HG03135 (cell line): ENCODE data around the gene SPRR3.
"Not testable (repeated sequence)": the region's sequence is repeated elsewhere in the genome, so short reads cannot be mapped to it uniquely, and the experiment has no call there.

ENCODE experiments used
- ATAC-seq: cut with Tn5 transposase; IDR thresholded peaks from one replicate; pipeline ENCODE4 v1.9.1; 2021; ENCODE audit warnings: mild to moderate bottlenecking, moderate library complexity; ENCODE audit not compliant: unreplicated experiment

Gene SPRR3

DNA sequence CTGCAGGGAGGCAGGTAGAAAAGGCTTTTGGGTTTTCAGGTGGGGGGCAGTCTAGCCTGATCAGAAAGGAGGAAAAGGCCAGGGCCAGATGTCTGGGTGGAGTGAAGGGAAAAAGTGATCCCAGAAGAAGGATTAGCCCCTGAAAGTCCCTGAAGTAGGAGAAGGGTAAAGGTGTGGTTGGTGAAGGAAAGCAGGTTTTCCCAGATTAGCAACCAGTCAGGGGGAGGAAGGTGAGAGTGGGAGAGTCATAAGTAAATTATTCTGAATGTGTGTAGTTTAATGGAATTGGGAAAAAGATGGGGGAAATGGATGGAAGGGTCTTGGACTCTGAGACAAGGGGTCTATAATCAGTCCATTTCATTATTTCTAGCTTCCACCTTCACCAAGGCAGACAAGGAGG lies 18.3 kb upstream of the SPRR3 start:
- ATAC-seq, result no peak

DNA sequence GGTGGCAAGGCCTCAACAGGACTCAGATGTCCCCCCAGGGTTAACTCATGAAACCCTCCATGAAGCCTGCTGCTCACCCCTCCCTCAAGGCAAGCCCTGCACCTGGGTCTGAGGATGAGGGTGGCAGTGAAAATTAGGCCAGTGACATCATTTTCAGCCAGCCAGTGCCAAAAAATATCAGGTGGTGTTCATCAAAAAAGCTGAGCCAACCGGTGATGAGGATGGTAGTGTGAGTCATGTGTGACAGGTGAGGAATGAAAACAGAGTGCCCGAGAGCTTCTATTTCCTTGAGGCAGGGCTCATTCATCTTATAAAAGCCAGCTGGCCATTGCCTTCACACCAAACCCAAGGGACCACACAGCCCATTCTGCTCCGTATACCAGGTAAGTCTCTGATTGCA lies 17.8 kb upstream of the SPRR3 start, which contains the start of gene SPRR1A:
SPRR1A (plus strand) TSS at position 339 of the 400 bp plus-strand sequence. CDS start 1,150 bp downstream, outside the sequence.
- ATAC-seq, result no peak

DNA sequence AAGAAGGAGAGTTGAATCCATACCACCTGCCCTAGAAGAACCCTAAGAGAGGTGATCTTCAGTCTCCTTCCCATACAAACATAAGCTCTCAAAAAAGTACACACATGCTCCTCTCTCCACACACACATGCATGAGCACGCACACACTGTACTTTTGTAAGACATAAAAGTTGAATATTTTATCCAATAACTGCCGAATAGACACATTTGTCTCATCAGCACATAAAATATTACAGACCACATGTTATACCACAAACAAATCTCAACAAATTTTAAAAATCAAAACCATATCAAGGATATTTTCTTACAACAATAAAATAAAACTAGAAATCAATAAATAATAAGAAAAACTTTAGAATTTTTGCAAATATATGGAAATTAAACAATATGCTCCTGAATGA lies 15.0 kb upstream of the SPRR3 start:
- no peak for ATAC-seq

DNA sequence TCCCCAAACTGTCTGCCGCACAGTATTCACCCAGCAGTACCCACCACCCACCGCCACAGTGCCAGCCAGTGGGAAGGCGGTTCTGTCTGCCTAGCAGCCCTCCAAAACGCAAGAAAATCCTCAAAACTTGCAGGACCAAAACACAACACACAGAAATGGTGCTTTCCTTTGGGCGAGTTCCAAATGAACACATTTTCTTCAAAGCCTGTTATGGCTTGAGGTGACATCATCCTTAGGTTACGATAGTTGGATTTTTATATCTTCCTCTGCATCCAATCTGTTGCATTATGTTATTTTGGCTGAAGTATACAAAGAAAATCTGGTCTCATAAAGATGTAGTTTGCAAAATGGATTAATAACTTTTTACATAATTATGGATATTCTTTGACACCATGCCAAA lies 8.4 kb upstream of the SPRR3 start:
- ATAC-seq, result no peak

DNA sequence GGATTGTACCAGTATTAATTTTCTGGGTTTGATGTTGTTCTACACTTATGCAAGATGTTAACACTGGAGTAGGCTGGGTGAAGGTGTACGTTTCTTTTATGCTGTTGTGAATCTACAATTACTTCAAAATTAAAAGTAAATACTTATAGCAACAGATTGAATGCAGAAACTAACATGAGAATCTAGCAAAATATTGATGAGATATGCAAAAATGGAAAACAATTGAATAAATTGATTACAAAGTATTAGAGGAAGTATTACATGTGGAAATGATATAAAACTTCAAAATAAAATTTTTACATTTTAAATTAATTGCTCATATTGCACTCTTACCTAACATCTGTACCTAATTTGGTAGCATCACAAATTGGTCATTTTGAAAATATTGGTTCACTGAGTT lies 5.7 kb upstream of the SPRR3 start:
- no peak for ATAC-seq

DNA sequence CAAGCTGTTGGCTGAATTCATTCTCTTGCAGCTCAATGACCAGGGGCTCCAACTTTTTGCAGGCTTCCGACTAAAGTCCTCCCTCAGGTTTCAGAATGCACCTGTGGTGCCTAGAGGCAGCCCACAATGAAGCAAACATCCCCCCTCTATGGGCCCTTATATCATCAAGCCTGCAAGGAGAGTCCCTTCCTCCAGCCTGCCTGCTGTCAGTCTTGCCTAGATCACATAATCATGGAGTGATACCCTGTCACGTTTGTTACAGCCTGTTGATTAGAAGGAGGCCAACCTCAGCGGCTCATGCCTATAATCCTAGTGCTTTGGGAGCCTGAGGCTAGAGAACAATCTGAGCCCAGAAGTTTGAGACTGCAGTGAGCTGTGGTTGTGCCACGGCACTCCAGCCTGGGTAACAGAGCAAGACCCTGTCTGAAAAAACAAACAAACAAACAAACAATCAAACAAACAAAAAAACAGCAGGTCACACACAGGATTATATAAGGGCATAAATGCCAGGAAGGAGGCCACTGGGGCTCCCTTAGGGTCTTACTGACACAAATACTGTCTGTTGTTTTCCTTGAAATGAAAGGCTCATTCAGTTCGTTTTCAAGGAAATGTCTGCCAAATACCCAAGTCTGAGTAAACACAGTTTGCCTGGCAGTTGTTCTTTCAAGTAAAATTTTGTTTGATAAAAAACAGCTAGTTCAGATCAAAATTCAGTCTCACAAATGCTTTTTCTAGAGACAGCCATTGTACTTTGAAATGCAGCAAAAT lies 4.7 kb upstream of the SPRR3 start:
- no peak for ATAC-seq

DNA sequence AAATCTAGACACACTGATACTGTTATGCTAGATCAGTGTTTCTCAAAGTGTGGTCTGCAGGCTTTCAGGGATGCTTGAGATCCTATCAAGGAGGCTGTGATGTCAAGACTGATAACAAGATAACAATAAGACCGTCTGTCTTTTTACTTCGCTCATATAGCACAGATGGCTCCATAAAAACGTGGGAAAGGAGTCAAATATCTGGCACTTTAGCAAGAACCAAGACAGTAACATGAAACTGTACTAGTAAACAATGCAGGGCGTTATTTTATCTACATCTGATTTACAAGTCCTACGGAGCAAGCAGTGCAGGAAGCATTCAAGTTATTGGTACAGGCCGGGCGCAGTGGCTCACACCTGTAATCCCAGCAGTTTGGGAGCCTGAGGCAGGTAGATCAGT lies 3.6 kb upstream of the SPRR3 start:
- ATAC-seq, result no peak

DNA sequence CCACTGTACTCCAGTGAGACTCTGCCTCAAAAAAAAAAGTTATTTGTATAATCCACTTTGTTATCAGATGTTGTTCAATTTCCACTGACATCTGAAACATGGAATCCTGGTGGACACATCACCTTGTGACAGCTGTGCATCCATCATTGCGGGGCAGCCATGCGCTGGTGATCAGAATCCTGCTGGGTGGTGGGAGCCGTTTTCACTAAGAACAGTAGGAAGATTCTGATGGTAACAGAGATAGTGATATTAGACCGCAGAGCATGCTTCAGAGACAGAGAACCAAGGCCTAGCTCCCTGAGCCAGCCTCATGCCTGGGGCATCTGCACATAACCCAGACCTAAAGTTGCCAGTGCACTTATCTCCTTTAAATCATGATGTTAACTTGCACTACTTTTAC lies 3.1 kb upstream of the SPRR3 start:
- ATAC-seq, result no peak

DNA sequence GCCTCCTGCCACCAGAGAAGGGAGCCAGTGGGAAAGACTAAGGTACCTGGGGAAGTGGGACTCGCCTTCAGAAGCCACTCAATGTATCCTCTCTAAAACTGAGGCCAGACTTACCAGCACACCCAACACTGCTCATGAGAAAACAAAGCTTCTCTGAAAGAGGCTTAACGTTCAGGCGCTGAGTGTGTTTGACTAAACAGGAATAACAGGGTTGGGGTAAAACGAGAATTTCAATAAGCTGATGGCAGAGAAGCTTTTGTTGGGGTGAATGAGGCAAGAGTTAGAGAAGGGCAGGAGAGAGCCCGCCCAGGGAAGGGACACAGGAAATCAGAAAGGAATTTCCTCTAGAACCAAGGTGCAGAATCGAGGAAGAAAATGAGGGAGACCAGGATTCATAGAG lies 1.7 kb upstream of the SPRR3 start:
- no peak for ATAC-seq

DNA sequence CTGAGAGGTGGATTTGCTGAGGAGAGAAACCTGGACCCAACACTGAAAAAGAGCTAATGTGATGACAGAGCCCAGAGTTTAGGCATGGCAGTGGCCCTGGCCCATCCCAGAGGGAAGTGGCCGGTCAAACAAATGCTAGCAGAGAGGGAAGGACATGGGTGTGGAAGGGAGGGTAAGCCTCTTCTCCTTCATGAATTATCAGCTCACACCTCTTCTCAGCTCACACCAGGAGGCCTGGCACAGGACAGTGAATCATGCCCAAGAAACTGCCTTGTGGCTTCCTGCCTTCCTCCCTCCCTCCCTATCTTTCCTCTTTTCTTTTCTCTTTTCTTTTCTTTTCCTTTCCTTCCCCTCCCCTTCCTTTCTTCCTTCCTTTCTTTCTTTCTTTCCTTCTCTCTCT lies 1.3 kb upstream of the SPRR3 start:
- ATAC-seq, result no peak

DNA sequence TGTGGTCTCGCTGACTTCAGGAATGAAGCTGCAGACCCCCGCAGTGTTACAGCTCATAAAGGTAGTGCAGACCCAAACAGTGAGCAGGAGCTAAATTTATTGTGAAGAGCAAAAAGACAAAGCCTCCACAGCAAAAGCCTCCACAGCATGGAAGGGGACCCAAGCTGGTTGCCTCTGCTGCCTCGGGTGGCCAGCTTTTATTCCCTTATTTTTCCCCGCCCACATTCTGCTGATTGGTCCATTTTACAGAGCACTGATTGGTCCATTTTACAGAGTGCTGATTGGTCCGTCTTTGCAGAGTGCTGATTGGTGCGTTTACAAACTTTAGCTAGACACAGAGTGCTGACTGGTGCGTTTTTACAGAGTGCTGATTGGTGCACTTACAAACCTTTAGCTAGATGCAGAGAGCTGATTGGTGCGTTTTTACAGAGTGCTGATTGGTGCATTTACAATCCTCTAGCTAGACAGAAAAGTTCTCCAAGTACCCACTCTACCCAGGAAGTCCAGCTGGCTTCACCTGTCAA lies 9.7 kb downstream of the SPRR3 start:
- not testable (repeated sequence) for ATAC-seq

DNA sequence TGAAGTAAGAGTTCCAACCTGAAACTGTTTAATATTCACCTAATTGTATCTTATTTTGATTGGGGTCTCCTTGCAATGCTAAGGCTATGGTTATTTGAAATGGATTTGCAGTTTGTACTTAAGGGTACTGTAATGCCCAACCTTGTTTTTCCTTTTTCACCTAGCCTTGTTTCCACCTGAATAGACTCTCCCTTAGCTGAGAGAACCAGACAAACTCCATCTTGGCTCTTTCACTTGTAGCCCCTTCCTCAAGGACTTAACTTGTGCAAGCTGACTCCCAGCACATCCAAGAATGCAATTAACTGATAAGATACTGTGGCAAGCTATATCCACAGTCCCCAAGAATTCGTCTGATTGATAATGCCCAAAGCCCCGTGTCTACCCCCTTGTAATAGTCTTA lies 20.3 kb downstream of the SPRR3 start:
- ATAC-seq, result not testable (repeated sequence)

DNA sequence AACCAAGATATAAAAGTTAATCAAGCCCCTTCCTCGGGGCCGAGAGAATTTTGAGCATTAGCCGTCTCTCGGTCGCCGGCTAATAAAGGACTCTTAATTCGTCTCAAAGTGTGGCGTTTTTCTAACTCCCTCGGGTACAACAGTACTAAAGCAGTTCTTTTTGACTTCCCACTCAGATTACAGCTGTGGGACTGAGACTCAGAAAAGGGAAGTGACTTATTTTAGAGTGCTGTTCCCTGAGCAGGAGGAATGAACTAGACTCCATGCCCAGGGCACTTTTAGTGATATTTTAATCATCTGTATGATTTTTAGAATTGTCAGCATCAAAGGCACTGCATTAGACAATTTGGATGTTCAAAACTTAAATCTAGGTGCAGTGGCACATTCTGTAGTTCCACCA lies 20.8 kb downstream of the SPRR3 start:
- not testable (repeated sequence) for ATAC-seq

DNA sequence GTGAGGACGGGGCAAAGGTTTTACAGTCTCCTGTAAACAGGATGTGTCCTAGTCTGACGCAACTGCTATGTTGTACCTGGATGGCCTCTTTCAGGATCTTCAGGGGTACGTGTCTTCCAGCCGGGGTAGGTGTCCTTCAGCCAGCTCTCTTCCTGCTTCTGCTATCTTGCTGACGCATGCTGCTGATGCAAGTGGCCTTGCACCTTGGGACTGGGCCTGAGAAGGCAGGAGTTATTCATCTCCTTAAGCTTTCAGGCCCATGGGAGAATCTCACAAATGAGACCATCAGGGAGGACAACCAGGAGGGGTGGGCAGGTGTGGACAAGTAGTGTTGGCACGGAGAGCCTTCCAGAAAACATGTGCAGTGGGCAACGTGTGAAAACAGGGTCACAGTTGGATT lies 21.6 kb downstream of the SPRR3 start:
- no peak for ATAC-seq

DNA sequence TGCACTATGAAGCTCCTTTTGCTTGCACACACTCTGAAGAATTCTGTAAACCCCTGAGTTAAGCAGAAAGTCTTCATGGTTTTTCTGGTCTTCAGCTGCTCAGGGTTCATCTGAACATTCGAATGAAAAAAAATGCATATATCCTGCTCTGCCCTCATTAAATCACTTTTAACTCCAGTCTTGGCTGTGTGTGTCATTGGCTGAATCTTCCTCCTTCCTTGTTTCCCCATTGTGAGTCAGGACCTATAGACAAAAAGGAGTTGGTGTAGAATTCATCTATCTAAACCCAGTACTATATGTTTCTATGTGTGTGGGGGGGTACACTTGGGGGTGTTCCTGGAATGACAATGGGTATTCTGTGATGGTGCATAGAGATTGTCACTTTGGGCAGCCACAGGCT lies 22.9 kb downstream of the SPRR3 start:
- ATAC-seq, result no peak

DNA sequence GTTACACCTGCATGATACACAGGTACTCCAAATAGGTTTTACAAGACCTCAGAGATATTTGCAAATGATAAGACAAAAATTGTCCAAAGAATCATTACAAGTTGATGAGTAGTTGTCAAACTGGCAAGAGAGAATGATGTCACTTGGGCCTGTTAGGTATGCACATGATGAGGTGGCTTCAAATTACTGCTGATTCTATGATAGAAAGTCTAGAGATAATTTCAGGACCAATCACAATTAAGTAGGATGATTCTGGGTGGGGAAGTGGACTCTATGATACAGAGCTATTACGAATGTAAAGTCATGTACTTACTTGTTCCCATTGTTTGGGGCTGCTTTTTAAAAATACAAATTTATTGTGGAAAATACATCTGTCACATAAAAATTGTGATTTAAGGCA lies 24.2 kb downstream of the SPRR3 start:
- no peak for ATAC-seq

DNA sequence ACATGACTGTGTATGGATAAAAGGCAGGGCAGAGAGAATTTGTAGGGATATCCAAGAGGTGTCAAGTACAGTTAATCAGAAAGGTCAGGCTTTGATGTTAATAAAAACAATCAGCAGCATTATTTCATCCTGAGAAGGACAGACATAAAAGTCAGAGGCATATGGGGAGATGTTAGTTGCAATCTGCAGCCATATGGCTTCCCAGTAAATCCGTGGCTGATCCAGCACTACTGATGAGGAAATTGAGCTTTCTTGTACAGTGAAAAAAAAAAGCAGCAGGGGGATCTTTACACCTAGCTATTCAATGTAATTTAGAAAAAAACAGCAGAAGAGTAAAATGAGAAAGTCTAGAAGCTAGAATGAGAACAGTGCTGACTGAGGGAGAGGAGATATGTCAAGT lies 27.2 kb downstream of the SPRR3 start:
- no peak for ATAC-seq

DNA sequence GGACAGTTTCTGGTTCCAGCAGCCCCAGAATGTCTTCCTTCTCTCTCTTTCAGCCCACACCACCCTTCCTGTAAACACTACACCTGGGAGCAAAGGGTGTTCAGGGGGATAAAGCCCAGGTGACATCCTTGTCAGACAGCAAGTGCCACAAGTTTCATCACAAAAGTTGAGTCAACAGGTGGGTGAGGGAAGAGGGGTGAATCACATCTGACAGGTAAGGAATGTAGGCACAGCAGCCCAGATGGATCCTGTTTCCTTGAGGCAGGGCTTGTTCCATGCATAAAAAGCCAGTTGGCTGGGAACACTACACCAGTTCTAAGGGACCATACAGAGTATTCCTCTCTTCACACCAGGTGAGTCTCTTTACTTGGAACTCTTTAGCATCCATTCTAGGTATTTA lies 29.3 kb downstream of the SPRR3 start, which contains the start of gene SPRR1B:
SPRR1B (plus strand) TSS at position 309 of the 400 bp plus-strand sequence. CDS start 1,143 bp downstream, outside the sequence.
- ATAC-seq, result no peak

DNA sequence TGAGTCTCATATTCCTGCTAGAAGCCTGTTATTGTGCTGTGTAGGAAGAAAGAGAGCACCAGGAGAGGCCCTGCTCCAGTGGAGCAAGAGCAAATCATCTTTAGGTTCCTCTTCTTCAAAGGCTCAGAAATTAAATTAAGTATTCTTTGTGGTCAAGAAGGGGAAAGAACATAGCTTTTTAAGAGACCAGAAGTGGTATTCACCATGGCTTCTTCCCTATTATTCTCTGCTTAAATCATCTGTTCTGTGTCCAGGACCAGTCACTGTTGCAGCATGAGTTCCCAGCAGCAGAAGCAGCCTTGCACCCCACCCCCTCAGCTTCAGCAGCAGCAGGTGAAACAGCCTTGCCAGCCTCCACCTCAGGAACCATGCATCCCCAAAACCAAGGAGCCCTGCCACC lies 30.5 kb downstream of the SPRR3 start:
- ATAC-seq, result no peak

DNA sequence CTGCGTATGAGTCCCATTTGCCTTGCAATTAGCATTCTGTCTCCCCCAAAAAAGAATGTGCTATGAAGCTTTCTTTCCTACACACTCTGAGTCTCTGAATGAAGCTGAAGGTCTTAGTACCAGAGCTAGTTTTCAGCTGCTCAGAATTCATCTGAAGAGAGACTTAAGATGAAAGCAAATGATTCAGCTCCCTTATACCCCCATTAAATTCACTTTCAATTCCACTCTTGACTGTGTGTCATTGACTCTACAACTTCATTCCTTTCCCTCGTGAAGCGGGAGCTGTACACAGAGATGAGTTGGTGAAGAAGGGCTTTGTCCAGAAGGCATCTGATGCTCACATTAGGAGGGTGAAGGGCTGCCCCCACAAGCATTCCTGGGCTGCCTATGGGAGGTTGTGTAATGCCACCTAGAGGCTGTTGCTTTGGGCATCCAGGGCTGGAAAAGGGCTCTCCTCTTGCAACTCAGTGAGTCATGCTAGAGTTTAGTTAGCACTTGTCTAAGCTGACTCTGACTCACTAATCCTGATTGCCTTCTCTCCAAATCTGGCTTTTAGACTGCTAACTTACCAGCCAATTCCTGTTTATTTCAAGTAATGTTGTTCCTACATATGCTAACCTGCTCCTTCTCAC lies 31.2 kb downstream of the SPRR3 start:
- ATAC-seq, result no peak

DNA sequence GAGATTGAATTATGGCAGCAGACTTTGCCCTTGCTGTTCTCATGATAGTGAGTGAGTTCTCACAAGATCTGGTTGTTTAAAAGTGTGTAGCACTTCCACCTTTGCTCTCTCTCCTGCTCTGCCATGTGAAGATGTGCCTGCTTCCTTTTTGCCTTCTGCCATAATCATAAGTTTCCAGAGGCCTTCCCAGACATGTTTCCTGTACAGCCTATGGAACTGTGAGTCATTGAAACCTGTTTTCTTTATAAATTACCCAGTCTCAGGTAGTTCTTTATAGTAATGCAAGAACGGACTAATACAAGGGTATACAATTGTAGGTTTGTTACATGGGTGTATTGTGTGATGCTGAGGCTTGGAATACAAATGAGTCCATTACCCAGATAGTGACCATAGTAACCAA lies 33.7 kb downstream of the SPRR3 start:
- ATAC-seq, result no peak

DNA sequence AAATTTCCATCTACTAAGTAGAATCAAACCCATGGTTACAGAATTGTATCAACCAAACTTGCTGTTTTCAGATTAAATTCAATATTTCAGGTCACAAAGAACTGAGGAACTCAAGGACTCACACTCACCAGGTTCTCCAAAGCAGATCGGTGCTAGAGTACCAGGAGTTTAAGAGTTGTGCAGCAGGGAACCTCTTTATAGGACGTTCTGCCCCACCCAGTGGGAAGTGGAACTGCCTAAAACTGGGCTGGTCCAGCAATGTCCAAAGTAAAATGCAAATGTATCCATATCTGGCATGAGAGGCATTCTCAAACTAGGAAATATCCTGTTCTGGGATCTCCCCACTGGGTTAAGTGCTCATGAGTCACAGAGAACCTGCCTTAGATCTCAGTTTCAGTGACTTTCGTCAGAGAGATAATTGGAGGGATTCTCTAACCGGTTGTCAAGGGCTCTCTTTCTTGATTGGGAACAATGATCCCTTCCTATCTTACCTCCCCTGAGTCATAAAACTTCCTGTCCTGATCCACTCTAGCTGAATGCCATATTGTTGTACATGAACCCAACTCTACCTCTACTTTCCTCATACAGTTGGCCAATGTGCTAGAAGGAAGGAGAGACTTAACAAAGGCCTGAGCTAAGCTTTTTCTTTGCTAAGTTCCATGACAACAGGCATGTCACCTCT lies 39.5 kb downstream of the SPRR3 start, which contains the start of gene SPRR2D:
SPRR2D (minus strand) TSS at position 171 of the 682 bp plus-strand sequence. CDS start 774 bp downstream, outside the sequence.
- no peak for ATAC-seq
